Pancreas (tissue), 10 donors: Measurements from ENCODE around the gene ELL. TPM values are rescaled to one million over a fixed set of nuclear protein-coding genes. Genes with fewer than 3 reads are reported as not detected.

Experiments used
- ATAC-seq, 4 donors: fragments of 200-7000 bp; cut with Tn5 transposase; one replicate each; pipeline versions ENCODE4 v1.8.0 to v1.9.1; 2020; ENCODE audit warnings: mild to moderate bottlenecking in 4 of 4, moderate library complexity in 4 of 4
- DNase-seq, 6 donors: peaks; one replicate each; pipeline ENCODE4 v3.0.0-alpha.2; 2020
- FAIRE-seq: peaks from 2 replicates; lab custom pipeline; 2012; peaks lifted over from hg19 to GRCh38; lab: Jason Lieb, UNC
- H3K27ac ChIP-seq, 4 donors: fragments of 200-600 bp; sonication (generic); 1 replicate in 3 of 4; 2 replicates in 1 of 4; pipeline versions ENCODE4 v1.5.0 to v1.8.0; 2020
- H3K27me3 ChIP-seq, 4 donors: fragments of 200-600 bp; one replicate each; pipeline ENCODE4 v1.8.0; 2021
- H3K36me3 ChIP-seq, 3 donors: fragments of 200-600 bp; sonication (generic) in 1 of 3; one replicate each; pipeline versions ENCODE4 v1.5.0 to v1.8.0; 2020 to 2021
- H3K4me1 ChIP-seq, 3 donors: fragments of 200-600 bp; one replicate each; pipeline ENCODE4 v1.8.0; 2021
- H3K4me3 ChIP-seq, 4 donors: fragments of 200-600 bp; sonication (generic) in 2 of 4; one replicate each; pipeline versions ENCODE4 v1.5.0 to v1.8.0; 2020 to 2021
- H3K9me3 ChIP-seq, 4 donors: fragments of 200-600 bp; one replicate each; pipeline ENCODE4 v1.8.0; 2021
- CTCF ChIP-seq, 4 donors: fragments of 200-600 bp; sonication (generic) in 3 of 4; IDR thresholded peaks; one replicate each; pipeline versions ENCODE4 v1.5.0 to v1.8.0; 2021; ENCODE audit warnings: antibody characterized with exemption in 4 of 4
- WGBS, 2 donors: extraction: QIAGEN DNeasy Blood & Tissue Kit; methylation state at CpG; one replicate each; pipeline ENCODE4 v1.1.7; 2013; 5-methylcytosine and 5-hydroxymethylcytosine counted together
- intact Hi-C, 3 donors: fragments of 100-400 bp; cut with DNase I; formaldehyde crosslinking; loops; one replicate each; pipeline versions ENCODE4 v1.11.1 to v1.14.2; 2022
- polyA plus RNA-seq, 2 donors: library from polyadenylated mRNA; stranded (reverse); fragments of 200-250 nt; gene quantifications; one replicate each; pipeline ENCODE4 v1.2.3, GENCODE V29; 2013
- total RNA-seq, 6 donors: library from RNA; stranded (reverse); fragmentation: NEBNext Ultra II Directional in 4 of 6; extraction: Animal tissue kit (Norgen Biotek cat#: 25700) in 4 of 6; gene quantifications; one replicate each; pipeline versions ENCODE4 v1.2.1 to v1.2.4, GENCODE V29; 2021 to 2023
- donor health status: healthy with polysubstance abuse.
- donor health status: DM: no; HTN: no; CAD: no; lungs with moderate emphysema.
- donor health status: DM: no; HTN: no; CAD: no.
- donor health status: control.
- donor health status: control.
- donor health status: Bipolar disorder and iron deficiency.
- donor health status: DM: yes; HTN: yes; CAD: no.
- donor health status: DM: no; HTN: no; CAD: no.
- donor health status: DM: no; HTN: no; CAD: no.
- donor health status: DM: yes; HTN: yes; CAD: no.

The ELL gene
- total and polyA plus RNA-seq, 8 donors, result 5.8 to 13.4 (median 9.8) TPM

DNA sequence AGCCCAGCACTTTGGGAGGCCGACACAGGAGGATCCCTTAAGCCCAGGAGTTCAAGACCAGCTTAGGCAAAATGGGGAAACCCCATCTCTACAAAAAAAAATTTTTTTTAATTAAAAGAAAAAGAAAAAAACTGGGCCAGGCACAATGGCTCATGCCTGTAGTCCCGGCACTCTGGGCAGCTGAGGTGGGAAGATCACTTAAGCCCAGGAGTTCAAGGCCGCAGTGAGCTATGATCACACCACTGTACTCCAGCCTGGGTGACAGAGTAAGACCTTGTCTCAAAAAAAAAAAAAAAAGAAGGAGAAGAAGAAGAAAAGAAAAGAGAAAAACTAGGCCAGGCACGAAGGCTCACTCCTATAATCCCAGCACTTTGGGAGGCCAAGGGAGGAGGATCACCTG, 4.3 kb downstream of the ELL start:
- FAIRE-seq, result no peak
- Histone ChIP-seq H3K27me3 (no peaks in the 10 kb centered on the region), H3K4me1 (peaks cover 8 to 20% (median 10%) of the 10 kb centered on the region in 3 donors), H3K27ac (no peak overlapping the region), H3K4me3 (no peak overlapping the region), H3K36me3 (no peaks in the 10 kb centered on the region), H3K9me3 (no peaks in the 10 kb centered on the region)
- no peak for ATAC-seq
- DNase-seq, result no peak
- no peak for TF ChIP-seq CTCF (IDR thresholded peaks at IDR 0.05)
- WGBS, 2 donors, result 85 to 87% methylated on average over 4 of the region's 4 CpGs
- intact Hi-C loops, result no loop called here

GRCh38 chr19:18515959-18516358, 5.9 kb downstream of the ELL start:
- ATAC-seq (no peak), FAIRE-seq (no peak), DNase-seq (no peak)
- no peak for TF ChIP-seq CTCF (IDR thresholded peaks at IDR 0.05)
- H3K36me3 ChIP-seq, result no peaks in the 10 kb centered on the region
- intact Hi-C loops, result no loop called here
- H3K9me3 ChIP-seq, result no peaks in the 10 kb centered on the region
- no peak overlapping the region for H3K27ac ChIP-seq
- WGBS, 2 donors, result 82 to 83% methylated on average over 5 of the region's 5 CpGs
- no peak overlapping the region for H3K4me3 ChIP-seq
- no peaks in the 10 kb centered on the region for H3K27me3 ChIP-seq
- H3K4me1 ChIP-seq, result peaks cover 8 to 20% (median 10%) of the 10 kb centered on the region in 3 donors

DNA sequence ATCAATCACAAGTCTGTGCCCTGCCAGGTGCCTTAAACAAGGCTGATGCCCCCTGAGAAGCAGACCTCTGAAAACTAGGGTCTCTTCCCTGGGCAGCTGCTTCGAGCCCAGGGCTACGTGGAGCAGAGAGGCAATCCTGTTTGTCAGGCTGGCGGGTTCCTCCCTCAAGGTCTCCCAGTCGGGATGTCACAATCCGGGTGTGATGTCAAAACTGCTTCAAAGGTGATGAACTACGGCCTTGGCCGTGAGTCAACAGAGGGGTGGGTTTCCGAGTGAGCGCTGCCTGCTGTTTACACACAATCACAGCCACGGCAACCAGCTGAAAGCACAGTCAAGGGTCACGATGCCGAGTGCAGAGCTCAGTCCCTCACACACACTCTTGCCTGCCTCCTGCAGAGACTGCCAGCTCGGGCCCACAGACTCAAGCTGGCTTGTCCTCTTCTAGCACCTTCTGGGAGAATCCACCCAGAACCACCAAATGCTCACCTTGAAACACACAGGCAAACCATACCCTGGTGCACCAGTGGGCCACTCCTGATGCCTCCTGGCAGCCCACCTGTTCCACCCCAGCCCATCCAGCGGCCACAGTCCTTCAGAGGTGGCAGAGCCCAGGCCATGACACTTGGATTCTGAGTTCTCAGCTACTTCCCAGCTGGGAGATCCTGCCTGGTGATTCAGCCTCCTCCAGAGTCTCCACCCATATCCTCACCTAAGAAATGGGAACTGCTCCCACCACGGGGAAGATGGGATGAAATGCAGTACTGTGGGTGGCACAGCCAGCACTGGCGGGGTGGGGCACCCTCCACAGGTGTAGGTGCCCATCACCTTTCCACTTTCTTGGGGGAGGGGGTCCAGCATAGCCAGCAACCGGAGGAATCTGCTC, 6.8 kb downstream of the ELL start:
- intact Hi-C loops, result no loop called here
- ATAC-seq (peak; percentile 51 to 75 (median 66)), FAIRE-seq (no peak), DNase-seq (peak in 4 of 6 donors; percentile 50 to 66 (median 58))
- H3K27me3 ChIP-seq, result no peaks in the 10 kb centered on the region
- no peak for TF ChIP-seq CTCF (IDR thresholded peaks at IDR 0.05)
- WGBS, 2 donors, result 25 to 26% methylated on average over 17 of the region's 17 CpGs
- H3K27ac ChIP-seq, result peak overlapping the region; percentile 4 to 62 (median 48)
- peaks cover 7 to 20% (median 10%) of the 10 kb centered on the region in 3 donors for H3K4me1 ChIP-seq
- H3K36me3 ChIP-seq, result no peaks in the 10 kb centered on the region
- H3K9me3 ChIP-seq, result no peaks in the 10 kb centered on the region
- H3K4me3 ChIP-seq, result no peak overlapping the region

DNA sequence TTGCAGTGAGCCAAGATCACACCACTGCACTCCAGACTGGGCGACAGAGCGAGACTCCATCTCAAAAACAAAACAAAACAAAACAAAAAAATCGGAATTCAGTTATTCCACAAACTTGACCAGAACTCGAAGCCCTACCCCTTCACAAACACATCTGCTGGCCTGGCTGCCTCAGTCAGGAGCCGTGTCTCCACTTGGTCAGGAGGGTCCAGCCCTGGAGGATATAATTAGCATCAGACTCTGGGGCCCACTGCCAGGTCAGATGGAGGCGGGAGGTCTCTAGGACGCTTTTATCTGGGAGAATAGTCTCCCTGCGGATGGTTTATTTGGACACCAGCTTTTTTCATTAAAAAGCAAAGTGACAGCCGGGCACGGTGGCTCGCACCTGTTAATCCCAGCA, 8.0 kb downstream of the ELL start:
- ATAC-seq (no peak), FAIRE-seq (no peak), DNase-seq (peak in 1 of 6 donors; percentile 24)
- Histone ChIP-seq H3K27me3 (no peaks in the 10 kb centered on the region), H3K4me1 (peaks cover 0 to 14% (median 5%) of the 10 kb centered on the region in 3 donors), H3K36me3 (no peaks in the 10 kb centered on the region), H3K27ac (no peak overlapping the region), H3K9me3 (no peaks in the 10 kb centered on the region), H3K4me3 (no peak overlapping the region)
- intact Hi-C loops, result no loop called here
- 78 to 86% methylated on average over 11 of the region's 11 CpGs for WGBS, 2 donors
- TF ChIP-seq CTCF (IDR thresholded peaks at IDR 0.05), result no peak

- DNase-seq (no peak), FAIRE-seq (no peak), ATAC-seq (no peak)
- no peak for TF ChIP-seq CTCF (IDR thresholded peaks at IDR 0.05)
- intact Hi-C loops, result no loop called here
- Histone ChIP-seq H3K9me3 (no peaks in the 10 kb centered on the region), H3K27ac (no peak overlapping the region), H3K4me1 (peaks cover 18 to 39% (median 26%) of the 10 kb centered on the region in 3 donors), H3K36me3 (no peaks in the 10 kb centered on the region), H3K27me3 (no peaks in the 10 kb centered on the region), H3K4me3 (no peak overlapping the region)
- WGBS, 2 donors, result 91 to 92% methylated on average over 8 of the region's 8 CpGs
These were observed 11.7 kb downstream of the ELL start for GRCh38 chr19:18510216-18510615.
